Measurements from ENCODE around the gene HPCAL4. TPM values are rescaled to one million over a fixed set of nuclear protein-coding genes. Genes with fewer than 3 reads are reported as not detected.

Gene HPCAL4
- total RNA-seq, 1 experiment from 2014 or later, result 0.13 TPM

DNA sequence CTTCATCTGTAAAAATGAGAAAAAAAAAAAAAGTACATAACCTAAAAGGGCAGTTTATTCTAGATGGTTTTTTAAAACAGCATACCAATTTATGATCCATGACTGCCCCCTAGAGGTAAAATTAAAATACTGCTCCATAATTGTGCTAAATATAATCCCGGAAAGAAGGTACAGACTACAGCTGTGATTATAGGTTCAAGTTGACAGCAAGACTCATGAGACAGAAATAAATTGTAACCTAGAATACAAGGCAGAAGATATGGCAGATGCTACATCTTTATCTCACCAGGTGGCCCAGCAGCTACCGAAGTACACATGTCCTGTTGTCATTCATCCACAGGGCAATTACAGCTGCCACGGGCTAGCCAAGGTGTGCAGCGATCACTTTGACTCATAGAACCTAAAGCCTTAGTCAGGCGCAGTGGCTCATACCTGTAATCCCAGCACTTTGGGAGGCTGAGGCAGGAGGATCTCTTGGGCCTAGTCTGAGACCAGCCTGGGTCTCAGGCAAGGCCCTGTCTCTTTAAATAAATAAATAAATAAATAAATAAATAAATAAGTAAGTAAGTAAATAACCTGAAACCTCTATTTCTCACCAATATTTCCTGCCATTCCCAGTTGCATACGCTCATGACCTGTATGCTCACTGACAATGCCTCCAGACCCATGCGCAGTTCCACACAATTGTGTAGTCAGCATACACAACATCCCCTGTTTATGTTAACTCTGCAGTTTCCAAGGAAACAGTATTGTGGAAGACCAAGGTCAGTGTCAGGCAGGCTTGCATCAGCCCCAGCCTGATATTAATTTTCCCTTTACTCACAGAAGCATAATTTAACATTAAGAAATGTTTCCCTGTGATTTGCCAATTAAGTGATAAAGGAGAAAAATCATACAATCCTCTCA, 29.1 kb upstream of the HPCAL4 start:
- H3K27me3 ChIP-seq (replicated peaks), result peaks cover 40% of the 10 kb centered on the region
- H3K27ac ChIP-seq, result no peak overlapping the region
- no peaks in the 10 kb centered on the region for H3K36me3 ChIP-seq
- H3K4me3 ChIP-seq, result no peak overlapping the region
- peak in 1 of 2 experiments; percentile 51 for DNase-seq (ENCODE audit: low read depth in 1 of 2, low spot score in 2 of 2)
- H3K4me1 ChIP-seq (replicated peaks), result no peaks in the 10 kb centered on the region
- no peaks in the 10 kb centered on the region for H3K9me3 ChIP-seq (replicated peaks)

DNA sequence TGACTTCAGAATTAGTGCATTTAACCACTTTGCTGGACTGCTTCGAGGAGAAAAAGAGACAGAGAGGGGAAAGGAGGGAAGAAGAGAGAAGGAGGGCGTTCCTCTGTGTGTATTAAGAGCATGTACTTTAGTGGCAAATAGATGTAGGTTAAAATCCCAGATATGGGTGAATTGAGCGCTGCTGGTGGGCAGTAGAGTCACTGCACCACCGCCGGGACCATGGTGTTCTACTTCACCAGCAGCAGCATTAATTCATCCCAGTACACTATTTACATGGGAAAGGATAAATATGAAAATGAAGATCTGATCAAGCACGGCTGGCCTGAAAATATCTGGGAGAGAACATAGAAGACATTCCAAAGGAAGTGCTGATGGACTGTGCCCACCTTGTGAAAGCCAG, 26.6 kb upstream of the HPCAL4 start:
- Histone ChIP-seq H3K27ac (no peak overlapping the region), H3K9me3 (replicated peaks) (no peaks in the 10 kb centered on the region), H3K27me3 (replicated peaks) (peaks cover 30% of the 10 kb centered on the region), H3K36me3 (no peaks in the 10 kb centered on the region), H3K4me1 (replicated peaks) (no peaks in the 10 kb centered on the region), H3K4me3 (no peak overlapping the region)
- DNase-seq (ENCODE audit: low read depth in 1 of 2, low spot score in 2 of 2), result no peak

DNA sequence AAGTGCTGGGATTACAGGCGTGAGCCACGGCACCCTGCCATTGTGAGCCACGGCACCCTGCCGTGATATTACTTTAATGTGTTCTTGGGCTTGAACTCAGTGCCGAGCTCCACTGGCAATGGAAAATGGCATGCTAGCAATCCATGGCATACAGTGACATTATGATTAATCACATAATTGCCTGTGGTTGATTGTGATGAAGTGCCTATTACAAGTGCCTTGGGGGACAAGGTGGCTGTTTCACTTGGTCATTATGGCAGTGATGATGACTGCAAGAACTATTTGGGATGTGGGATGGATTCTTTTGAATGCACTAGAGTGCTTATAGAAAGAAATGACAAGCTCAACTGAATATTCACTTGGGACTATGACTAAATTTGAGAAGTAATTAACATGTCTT, 22.3 kb upstream of the HPCAL4 start:
- DNase-seq (ENCODE audit: low read depth in 1 of 2, low spot score in 2 of 2), result peak in 1 of 2 experiments; percentile 30
- no peak overlapping the region for H3K4me3 ChIP-seq
- no peaks in the 10 kb centered on the region for H3K36me3 ChIP-seq
- H3K9me3 ChIP-seq (replicated peaks), result no peaks in the 10 kb centered on the region
- no peak overlapping the region for H3K27ac ChIP-seq
- no peaks in the 10 kb centered on the region for H3K4me1 ChIP-seq (replicated peaks)
- H3K27me3 ChIP-seq (replicated peaks), result peaks cover 30% of the 10 kb centered on the region

DNA sequence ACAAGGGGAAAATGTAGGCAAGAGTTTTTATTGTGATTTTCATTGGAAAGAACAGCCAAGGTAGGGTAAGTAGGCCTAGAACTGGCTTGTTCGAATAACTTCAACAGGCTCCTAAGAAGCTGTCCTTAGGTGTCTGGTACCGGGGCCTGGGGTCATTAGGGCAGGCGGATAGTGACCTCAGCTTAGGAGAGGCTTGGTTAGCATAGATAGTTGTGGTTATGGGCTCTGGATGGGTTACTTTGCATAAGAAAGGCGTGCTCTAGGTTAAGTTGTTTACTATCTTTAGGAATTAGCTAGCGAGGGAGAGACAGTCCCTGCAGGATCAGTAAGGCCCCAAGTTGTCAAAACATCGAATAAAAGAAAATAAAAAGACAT, 20.7 kb upstream of the HPCAL4 start:
- peaks cover 20% of the 10 kb centered on the region for H3K27me3 ChIP-seq (replicated peaks)
- H3K36me3 ChIP-seq, result no peaks in the 10 kb centered on the region
- H3K9me3 ChIP-seq (replicated peaks), result no peaks in the 10 kb centered on the region
- H3K27ac ChIP-seq, result no peak overlapping the region
- no peak overlapping the region for H3K4me3 ChIP-seq
- H3K4me1 ChIP-seq (replicated peaks), result no peaks in the 10 kb centered on the region
- peak in 1 of 2 experiments; percentile 8 for DNase-seq (ENCODE audit: low read depth in 1 of 2, low spot score in 2 of 2)

DNA sequence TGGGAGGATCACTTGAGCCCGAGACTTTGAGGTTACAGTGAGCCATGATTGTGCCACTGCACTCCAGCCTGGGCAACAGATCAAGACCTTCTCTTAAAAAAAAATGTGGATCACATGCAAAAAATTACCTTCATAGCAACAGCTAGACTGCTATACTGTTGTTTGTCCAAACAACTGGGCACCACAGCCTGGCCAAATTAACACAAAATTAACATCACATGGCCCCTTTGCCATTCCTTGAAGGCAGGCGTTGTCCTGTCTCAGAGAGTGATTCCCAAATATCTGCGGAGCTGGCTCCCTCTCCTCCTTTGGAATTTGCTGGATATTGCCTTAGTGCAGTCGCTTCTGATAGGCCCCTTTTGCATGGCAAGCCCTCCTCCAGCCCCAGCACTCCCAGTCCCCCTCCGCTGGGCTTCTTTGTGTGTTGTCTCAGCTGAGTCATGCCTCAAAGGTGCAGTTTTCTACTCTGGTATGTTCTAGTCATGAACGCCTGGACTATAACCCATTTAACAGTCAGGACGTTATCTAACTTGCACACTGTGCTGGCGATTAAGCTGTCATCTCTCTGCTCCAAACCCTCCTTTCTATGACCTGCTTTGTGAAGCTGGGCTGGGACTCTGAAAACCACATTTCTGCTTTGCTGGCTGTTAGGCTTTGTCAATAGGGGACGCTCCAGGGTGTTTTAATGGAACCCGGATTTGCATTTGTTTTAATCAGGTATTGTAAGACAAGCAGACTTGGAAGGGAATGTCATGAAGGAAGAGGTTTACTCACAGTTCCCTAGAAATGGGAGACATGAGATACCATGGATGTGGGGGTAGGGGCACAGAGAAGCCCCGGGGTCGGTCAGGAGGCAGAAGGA, 20.1 kb upstream of the HPCAL4 start:
- no peak overlapping the region for H3K27ac ChIP-seq
- no peaks in the 10 kb centered on the region for H3K4me1 ChIP-seq (replicated peaks)
- DNase-seq (ENCODE audit: low read depth in 1 of 2, low spot score in 2 of 2), result peak in 1 of 2 experiments; percentile 40
- no peaks in the 10 kb centered on the region for H3K9me3 ChIP-seq (replicated peaks)
- H3K36me3 ChIP-seq, result no peaks in the 10 kb centered on the region
- peaks cover 14% of the 10 kb centered on the region for H3K27me3 ChIP-seq (replicated peaks)
- no peak overlapping the region for H3K4me3 ChIP-seq

DNA sequence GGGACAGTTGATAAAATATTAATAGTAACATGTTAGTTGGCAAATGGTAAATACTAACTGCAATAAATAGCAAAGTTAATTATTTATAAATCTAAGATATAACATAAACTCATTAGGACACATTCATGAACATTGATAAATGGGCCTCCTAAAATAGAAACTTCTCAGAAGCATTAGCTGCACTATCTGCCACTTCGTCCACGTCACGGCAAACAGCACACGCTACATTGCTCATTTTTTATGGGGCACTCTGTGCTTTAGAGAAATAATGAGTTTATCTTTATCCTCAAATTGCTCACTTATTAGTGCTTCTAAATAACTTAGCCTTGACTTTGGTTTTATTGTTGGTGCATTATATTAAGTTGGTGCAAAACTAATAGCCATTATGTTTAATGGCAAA, 16.3 kb upstream of the HPCAL4 start:
- Histone ChIP-seq H3K36me3 (no peaks in the 10 kb centered on the region), H3K9me3 (replicated peaks) (no peaks in the 10 kb centered on the region), H3K27ac (no peak overlapping the region), H3K27me3 (replicated peaks) (peaks cover 6% of the 10 kb centered on the region), H3K4me1 (replicated peaks) (no peaks in the 10 kb centered on the region), H3K4me3 (no peak overlapping the region)
- DNase-seq (ENCODE audit: low read depth in 1 of 2, low spot score in 2 of 2), result peak in 1 of 2 experiments; percentile 5

GRCh38 chr1:39704757-39705156, 13.5 kb upstream of the HPCAL4 start:
- Histone ChIP-seq H3K4me1 (replicated peaks) (no peaks in the 10 kb centered on the region), H3K27me3 (replicated peaks) (peaks cover 6% of the 10 kb centered on the region), H3K27ac (no peak overlapping the region), H3K4me3 (no peak overlapping the region), H3K9me3 (replicated peaks) (no peaks in the 10 kb centered on the region), H3K36me3 (no peaks in the 10 kb centered on the region)
- DNase-seq (ENCODE audit: low read depth in 1 of 2, low spot score in 2 of 2), result peak in 1 of 2 experiments; percentile 1

- H3K36me3 ChIP-seq, result no peaks in the 10 kb centered on the region
- H3K4me3 ChIP-seq, result no peak overlapping the region
- H3K27ac ChIP-seq, result no peak overlapping the region
- no peak for DNase-seq (ENCODE audit: low read depth in 1 of 2, low spot score in 2 of 2)
- peaks cover 11% of the 10 kb centered on the region for H3K27me3 ChIP-seq (replicated peaks)
- no peaks in the 10 kb centered on the region for H3K4me1 ChIP-seq (replicated peaks)
- H3K9me3 ChIP-seq (replicated peaks), result no peaks in the 10 kb centered on the region
These were observed 9.8 kb upstream of the HPCAL4 start for GRCh38 chr1:39701049-39701439.

DNA sequence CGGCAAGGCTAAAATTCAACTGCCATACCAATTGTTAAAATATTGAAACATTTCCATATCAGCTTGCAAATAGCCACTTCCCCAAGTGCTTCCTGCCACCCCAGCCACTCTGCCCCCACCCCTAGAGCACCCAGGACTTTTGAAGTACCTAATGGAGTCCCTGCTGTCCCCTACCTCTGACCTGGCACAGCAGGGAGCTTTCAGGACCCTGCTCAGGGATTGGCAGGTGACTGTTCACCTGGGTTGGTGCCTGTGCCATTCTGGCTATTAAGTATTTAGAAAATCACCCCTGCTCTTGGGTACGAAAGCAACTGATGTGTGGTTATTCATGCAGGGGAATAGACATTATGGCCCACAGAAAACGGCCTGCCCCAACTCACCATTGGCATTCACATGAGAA, 9.1 kb upstream of the HPCAL4 start:
- no peak overlapping the region for H3K4me3 ChIP-seq
- H3K9me3 ChIP-seq (replicated peaks), result no peaks in the 10 kb centered on the region
- peaks cover 18% of the 10 kb centered on the region for H3K27me3 ChIP-seq (replicated peaks)
- no peak for DNase-seq (ENCODE audit: low read depth in 1 of 2, low spot score in 2 of 2)
- H3K36me3 ChIP-seq, result no peaks in the 10 kb centered on the region
- no peak overlapping the region for H3K27ac ChIP-seq
- no peaks in the 10 kb centered on the region for H3K4me1 ChIP-seq (replicated peaks)

DNA sequence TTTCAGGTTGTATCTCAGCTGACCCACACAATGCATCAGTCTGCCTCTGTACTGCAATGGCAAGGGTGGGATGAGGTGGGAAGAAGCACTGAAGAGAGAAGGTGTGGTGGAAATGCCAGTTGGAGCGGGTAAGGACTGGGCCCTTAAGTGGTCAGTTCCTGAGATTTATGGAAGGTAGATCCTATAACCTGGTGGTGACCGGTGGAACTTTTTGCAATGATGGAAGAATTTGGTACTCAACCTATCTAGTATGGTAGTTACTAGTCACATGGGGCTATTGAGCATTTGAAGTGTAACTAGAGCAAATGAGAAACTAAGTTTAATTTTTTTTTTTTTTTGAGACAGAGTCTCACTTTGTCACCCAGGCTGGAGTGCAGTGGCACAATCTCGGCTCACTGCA, 8.2 kb upstream of the HPCAL4 start:
- no peaks in the 10 kb centered on the region for H3K9me3 ChIP-seq (replicated peaks)
- peaks cover 27% of the 10 kb centered on the region for H3K27me3 ChIP-seq (replicated peaks)
- no peak overlapping the region for H3K27ac ChIP-seq
- no peak for DNase-seq (ENCODE audit: low read depth in 1 of 2, low spot score in 2 of 2)
- no peak overlapping the region for H3K4me3 ChIP-seq
- H3K36me3 ChIP-seq, result no peaks in the 10 kb centered on the region
- no peaks in the 10 kb centered on the region for H3K4me1 ChIP-seq (replicated peaks)

DNA sequence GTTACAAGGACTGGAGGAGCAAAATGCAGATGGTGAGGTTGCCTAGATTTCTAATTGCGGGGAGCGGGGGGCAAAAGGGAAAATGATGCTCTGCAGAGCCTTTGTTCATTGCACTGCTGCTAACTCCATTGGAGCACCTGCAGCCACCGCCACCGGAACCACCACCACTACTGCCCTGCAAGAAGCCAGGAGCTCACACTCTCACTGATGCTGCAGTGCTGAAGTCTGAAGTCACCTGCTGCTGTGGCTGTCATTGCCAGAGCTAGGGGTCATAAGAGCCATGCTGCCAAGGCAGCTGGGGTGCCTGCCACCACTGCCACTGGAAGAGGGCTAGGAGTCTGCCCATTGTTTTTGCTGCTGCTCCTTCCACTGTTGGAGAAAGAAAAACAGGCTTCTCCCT, 7.3 kb upstream of the HPCAL4 start:
- Histone ChIP-seq H3K4me1 (replicated peaks) (no peaks in the 10 kb centered on the region), H3K36me3 (no peaks in the 10 kb centered on the region), H3K27ac (no peak overlapping the region), H3K27me3 (replicated peaks) (peaks cover 30% of the 10 kb centered on the region), H3K9me3 (replicated peaks) (no peaks in the 10 kb centered on the region), H3K4me3 (no peak overlapping the region)
- DNase-seq (ENCODE audit: low read depth in 1 of 2, low spot score in 2 of 2), result no peak

- peaks cover 9% of the 10 kb centered on the region for H3K4me1 ChIP-seq (replicated peaks)
- no peak overlapping the region for H3K27ac ChIP-seq
- H3K27me3 ChIP-seq (replicated peaks), result peaks cover 51% of the 10 kb centered on the region
- DNase-seq (ENCODE audit: low read depth in 1 of 2, low spot score in 2 of 2), result no peak
- H3K36me3 ChIP-seq, result no peaks in the 10 kb centered on the region
- no peak overlapping the region for H3K4me3 ChIP-seq
- no peaks in the 10 kb centered on the region for H3K9me3 ChIP-seq (replicated peaks)
These were observed 5.2 kb upstream of the HPCAL4 start for GRCh38 chr1:39696448-39696847.

DNA sequence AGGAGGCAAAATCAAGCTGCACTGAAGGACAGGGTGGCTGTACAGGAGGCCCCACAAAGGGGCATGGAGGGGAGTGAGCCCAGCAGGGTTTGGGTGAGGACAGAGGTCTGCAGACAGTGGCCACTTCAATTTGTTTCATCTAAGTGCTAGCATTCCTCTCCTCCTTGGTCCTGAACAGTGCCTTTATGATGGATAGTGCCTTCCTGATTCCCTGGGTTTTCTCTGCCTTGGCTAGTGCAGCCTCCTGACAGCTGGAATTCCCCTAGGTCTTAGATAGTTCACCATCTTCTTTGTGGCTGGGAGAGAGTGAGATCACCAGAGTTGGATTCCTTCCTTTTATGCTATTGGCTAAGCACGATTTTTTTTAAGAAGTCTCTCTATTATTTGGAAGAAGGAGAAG, 3.8 kb upstream of the HPCAL4 start:
- Histone ChIP-seq H3K27ac (no peak overlapping the region), H3K9me3 (replicated peaks) (no peaks in the 10 kb centered on the region), H3K4me1 (replicated peaks) (peaks cover 16% of the 10 kb centered on the region), H3K36me3 (no peaks in the 10 kb centered on the region), H3K27me3 (replicated peaks) (peaks cover 59% of the 10 kb centered on the region), H3K4me3 (no peak overlapping the region)
- no peak for DNase-seq (ENCODE audit: low read depth in 1 of 2, low spot score in 2 of 2)

DNA sequence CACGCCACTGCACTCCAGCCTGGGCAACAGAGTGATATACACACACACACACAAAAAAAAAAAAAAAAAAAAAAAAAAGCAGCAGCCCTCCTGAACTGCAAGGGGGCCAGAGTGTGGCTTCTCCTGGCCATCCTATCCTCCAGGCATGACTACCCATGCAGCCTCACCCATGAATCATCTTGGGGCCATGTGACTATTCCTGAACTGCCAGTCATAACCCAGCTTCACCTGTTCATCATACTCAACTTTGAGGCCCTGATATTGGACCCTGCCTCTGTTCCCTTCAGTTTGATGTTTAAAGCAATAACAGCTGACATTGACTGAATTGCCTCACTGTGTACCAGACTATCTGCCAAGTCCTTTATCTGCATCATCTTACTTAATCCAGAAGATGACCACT, 2.8 kb upstream of the HPCAL4 start:
- H3K27ac ChIP-seq, result no peak overlapping the region
- no peak overlapping the region for H3K4me3 ChIP-seq
- H3K36me3 ChIP-seq, result no peaks in the 10 kb centered on the region
- no peak for DNase-seq (ENCODE audit: low read depth in 1 of 2, low spot score in 2 of 2)
- H3K27me3 ChIP-seq (replicated peaks), result peaks cover 66% of the 10 kb centered on the region
- peaks cover 16% of the 10 kb centered on the region for H3K4me1 ChIP-seq (replicated peaks)
- no peaks in the 10 kb centered on the region for H3K9me3 ChIP-seq (replicated peaks)

All from SJSA1 (cell line).